Activated naive CD4-positive, alpha-beta T cell treated with anti-CD3 and anti-CD28 coated beads, Interleukin-2, amount 10 ng/mL, durations not matched to agents 7 days and 5 days (primary cell): ENCODE measurements around the gene LYRM4.
"Not testable (repeated sequence)": the region's sequence is repeated elsewhere in the genome, so short reads cannot be mapped to it uniquely, and the experiment has no call there.

Source experiments
- CTCF ChIA-PET: fragments of 350-600 bp; sonication (Branson Sonifier 250); formaldehyde crosslinking; loops from one replicate; lab custom pipeline; 2021; ENCODE audit warnings: antibody characterized with exemption; lab: Charles Lee
- DNase-seq: peaks from one replicate; pipeline ENCODE4 v3.0.0-alpha.2; 2020
- H3K27ac Mint-ChIP-seq: one replicate; pipeline ENCODE4 v1.8.0; 2021; ENCODE audit warnings: mild to moderate bottlenecking, moderate library complexity, mixed read lengths
- H3K27me3 Mint-ChIP-seq: one replicate; pipeline ENCODE4 v1.8.0; 2021; ENCODE audit warnings: mild to moderate bottlenecking, mixed read lengths
- H3K36me3 Mint-ChIP-seq: one replicate; pipeline ENCODE4 v1.8.0; 2021; ENCODE audit warnings: mixed read lengths
- H3K4me1 Mint-ChIP-seq: one replicate; pipeline ENCODE4 v1.8.0; 2021; ENCODE audit warnings: mixed read lengths
- H3K4me3 Mint-ChIP-seq: one replicate; pipeline ENCODE4 v1.8.0; 2021; ENCODE audit warnings: mild to moderate bottlenecking, moderate library complexity, mixed read lengths
- H3K9me3 Mint-ChIP-seq: one replicate; pipeline ENCODE4 v1.8.0; 2021; ENCODE audit warnings: mixed read lengths

Gene LYRM4

DNA sequence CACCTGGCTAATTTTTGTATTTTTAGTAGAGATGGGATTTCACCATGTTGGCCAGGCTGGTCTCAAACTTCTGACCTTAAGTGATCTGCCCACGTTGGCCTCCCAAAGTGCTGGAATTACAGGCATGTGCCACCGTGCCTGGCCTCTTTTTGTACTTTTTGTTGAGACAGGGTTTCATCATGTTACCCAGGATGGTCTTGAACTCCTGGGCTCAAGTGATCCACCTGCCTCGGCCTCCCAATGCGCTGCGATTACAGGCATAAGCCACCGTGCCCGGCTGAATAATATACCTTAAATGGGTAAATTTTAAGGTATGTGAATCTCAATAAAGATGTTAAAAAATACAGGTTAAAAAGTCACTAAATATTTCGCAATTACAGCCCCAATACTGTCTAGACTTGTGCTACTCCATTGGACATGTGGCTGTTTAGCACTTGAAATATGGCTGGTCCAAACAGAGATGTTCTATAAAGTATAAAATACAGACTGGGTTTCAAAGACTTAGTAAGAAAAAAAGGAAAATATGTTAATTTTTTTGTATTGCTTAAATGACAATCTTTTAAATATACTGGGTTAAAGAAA lies 133.6 kb downstream of the LYRM4 start:
- Mint-ChIP-seq H3K27me3 (no peaks in the 10 kb centered on the region), H3K27ac (no peak overlapping the region), H3K4me1 (peaks cover 2% of the 10 kb centered on the region), H3K4me3 (no peak overlapping the region), H3K36me3 (no peaks in the 10 kb centered on the region), H3K9me3 (no peaks in the 10 kb centered on the region)
- DNase-seq: no peak
- CTCF ChIA-PET: no interaction called here

- Mint-ChIP-seq H3K9me3 (no peaks in the 10 kb centered on the region), H3K27ac (no peak overlapping the region), H3K4me3 (no peak overlapping the region), H3K36me3 (no peaks in the 10 kb centered on the region), H3K27me3 (no peaks in the 10 kb centered on the region), H3K4me1 (peaks cover 2% of the 10 kb centered on the region)
- no peak for DNase-seq
- CTCF ChIA-PET: no interaction called here
Observed at GRCh38 chr6:5126214-5126613, 134.5 kb downstream of the LYRM4 start.

GRCh38 chr6:5125152-5126006 lies 135.4 kb downstream of the LYRM4 start:
- no peaks in the 10 kb centered on the region for H3K36me3 Mint-ChIP-seq
- CTCF ChIA-PET: no interaction called here
- peaks cover 2% of the 10 kb centered on the region for H3K4me1 Mint-ChIP-seq
- DNase-seq: no peak
- no peak overlapping the region for H3K27ac Mint-ChIP-seq
- no peak overlapping the region for H3K4me3 Mint-ChIP-seq
- no peaks in the 10 kb centered on the region for H3K27me3 Mint-ChIP-seq
- no peaks in the 10 kb centered on the region for H3K9me3 Mint-ChIP-seq

GRCh38 chr6:5124526-5124925 lies 136.2 kb downstream of the LYRM4 start:
- CTCF ChIA-PET: no interaction called here
- DNase-seq: no peak
- no peaks in the 10 kb centered on the region for H3K9me3 Mint-ChIP-seq

GRCh38 chr6:5123296-5124143 lies 137.2 kb downstream of the LYRM4 start:
- CTCF ChIA-PET: no interaction called here
- no peaks in the 10 kb centered on the region for H3K9me3 Mint-ChIP-seq
- H3K4me3 Mint-ChIP-seq: no peak overlapping the region
- H3K36me3 Mint-ChIP-seq: no peaks in the 10 kb centered on the region
- peaks cover 1% of the 10 kb centered on the region for H3K4me1 Mint-ChIP-seq
- no peak overlapping the region for H3K27ac Mint-ChIP-seq
- H3K27me3 Mint-ChIP-seq: no peaks in the 10 kb centered on the region
- DNase-seq: no peak

More at GRCh38 chr6:5124526-5124925, 136.2 kb downstream of the LYRM4 start:
- Mint-ChIP-seq H3K27ac (no peak overlapping the region), H3K27me3 (no peaks in the 10 kb centered on the region), H3K36me3 (no peaks in the 10 kb centered on the region), H3K4me1 (peaks cover 2% of the 10 kb centered on the region), H3K4me3 (no peak overlapping the region)

- Mint-ChIP-seq H3K4me1 (no peaks in the 10 kb centered on the region), H3K9me3 (no peaks in the 10 kb centered on the region), H3K27ac (no peak overlapping the region), H3K36me3 (no peaks in the 10 kb centered on the region), H3K4me3 (no peak overlapping the region), H3K27me3 (no peaks in the 10 kb centered on the region)
- DNase-seq: no peak
- CTCF ChIA-PET: no interaction called here
Observed at GRCh38 chr6:5122504-5123112, 138.1 kb downstream of the LYRM4 start.

DNA sequence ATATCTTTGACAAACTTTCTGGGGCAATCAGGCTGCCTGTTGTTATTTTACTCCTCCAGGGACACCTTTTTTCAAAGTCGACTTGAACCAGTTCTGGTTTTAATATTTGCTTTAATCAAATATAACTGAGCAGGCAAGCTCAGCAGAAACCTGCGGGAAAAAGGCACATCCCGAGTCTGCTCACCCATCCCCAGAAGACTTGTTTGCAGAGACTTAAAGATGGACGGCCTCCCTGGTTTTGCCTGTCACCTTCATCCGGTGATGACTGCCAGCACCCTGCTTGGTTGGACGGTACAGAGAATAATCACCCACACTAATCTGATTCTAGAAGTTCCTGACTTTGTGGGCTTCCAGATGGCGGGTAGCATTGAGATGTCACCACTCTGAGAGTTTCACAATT lies 138.8 kb downstream of the LYRM4 start:
- Mint-ChIP-seq H3K9me3 (no peaks in the 10 kb centered on the region), H3K27me3 (no peaks in the 10 kb centered on the region), H3K27ac (no peak overlapping the region), H3K4me3 (no peak overlapping the region), H3K36me3 (no peaks in the 10 kb centered on the region), H3K4me1 (no peaks in the 10 kb centered on the region)
- DNase-seq: no peak
- CTCF ChIA-PET: no interaction called here

DNA sequence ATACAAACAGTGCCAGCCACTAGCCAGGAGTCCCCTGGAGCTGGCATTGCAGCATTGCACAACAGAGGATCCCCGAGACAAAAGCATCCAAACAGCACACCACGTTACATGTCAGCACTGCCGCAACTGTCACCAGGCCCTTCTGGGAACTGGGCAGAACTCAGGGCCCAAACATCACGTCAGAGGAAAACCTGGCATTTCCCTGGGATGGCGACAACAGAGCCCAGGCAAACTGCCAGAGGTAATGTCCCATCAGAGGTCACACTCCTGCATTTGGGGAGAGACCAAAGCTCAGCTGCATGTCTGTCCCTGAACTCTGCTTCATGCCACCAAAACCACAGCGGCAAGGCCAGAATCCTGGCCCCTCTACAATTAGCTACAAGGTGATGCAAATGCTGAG lies 139.3 kb downstream of the LYRM4 start:
- no peaks in the 10 kb centered on the region for H3K4me1 Mint-ChIP-seq
- CTCF ChIA-PET: interaction anchor here (1.3 kb wide), 1 partner anchor 22 kb away, joined by 4 read pairs; no protein-coding TSS in a partner anchor
- no peaks in the 10 kb centered on the region for H3K9me3 Mint-ChIP-seq
- DNase-seq: no peak
- no peaks in the 10 kb centered on the region for H3K36me3 Mint-ChIP-seq
- H3K27me3 Mint-ChIP-seq: no peaks in the 10 kb centered on the region
- no peak overlapping the region for H3K4me3 Mint-ChIP-seq
- no peak overlapping the region for H3K27ac Mint-ChIP-seq

GRCh38 chr6:5120543-5120942 lies 140.2 kb downstream of the LYRM4 start:
- not testable (repeated sequence) for H3K27ac Mint-ChIP-seq, H3K4me3 Mint-ChIP-seq, H3K4me1 Mint-ChIP-seq, H3K27me3 Mint-ChIP-seq, DNase-seq, H3K9me3 Mint-ChIP-seq, H3K36me3 Mint-ChIP-seq
- CTCF ChIA-PET: interaction anchor here (1.3 kb wide), 1 partner anchor 23 kb away, joined by 4 read pairs; no protein-coding TSS in a partner anchor

- Mint-ChIP-seq H3K9me3 (no peaks in the 10 kb centered on the region), H3K4me1 (no peaks in the 10 kb centered on the region), H3K36me3 (no peaks in the 10 kb centered on the region), H3K27ac (no peak overlapping the region), H3K4me3 (no peak overlapping the region), H3K27me3 (no peaks in the 10 kb centered on the region)
- DNase-seq: no peak
- CTCF ChIA-PET: interaction anchor here (0.6 kb wide), 1 partner anchor 219 kb away, joined by 3 read pairs; no protein-coding TSS in a partner anchor
Observed at GRCh38 chr6:5120011-5120410, 140.7 kb downstream of the LYRM4 start.

GRCh38 chr6:5119090-5119951 lies 141.4 kb downstream of the LYRM4 start:
- no peak overlapping the region for H3K27ac Mint-ChIP-seq
- no peaks in the 10 kb centered on the region for H3K27me3 Mint-ChIP-seq
- CTCF ChIA-PET: interaction anchor here (0.6 kb wide), 1 partner anchor 218 kb away, joined by 3 read pairs; no protein-coding TSS in a partner anchor
- H3K36me3 Mint-ChIP-seq: no peaks in the 10 kb centered on the region
- no peaks in the 10 kb centered on the region for H3K4me1 Mint-ChIP-seq
- DNase-seq: no peak
- no peaks in the 10 kb centered on the region for H3K9me3 Mint-ChIP-seq
- no peak overlapping the region for H3K4me3 Mint-ChIP-seq

DNA sequence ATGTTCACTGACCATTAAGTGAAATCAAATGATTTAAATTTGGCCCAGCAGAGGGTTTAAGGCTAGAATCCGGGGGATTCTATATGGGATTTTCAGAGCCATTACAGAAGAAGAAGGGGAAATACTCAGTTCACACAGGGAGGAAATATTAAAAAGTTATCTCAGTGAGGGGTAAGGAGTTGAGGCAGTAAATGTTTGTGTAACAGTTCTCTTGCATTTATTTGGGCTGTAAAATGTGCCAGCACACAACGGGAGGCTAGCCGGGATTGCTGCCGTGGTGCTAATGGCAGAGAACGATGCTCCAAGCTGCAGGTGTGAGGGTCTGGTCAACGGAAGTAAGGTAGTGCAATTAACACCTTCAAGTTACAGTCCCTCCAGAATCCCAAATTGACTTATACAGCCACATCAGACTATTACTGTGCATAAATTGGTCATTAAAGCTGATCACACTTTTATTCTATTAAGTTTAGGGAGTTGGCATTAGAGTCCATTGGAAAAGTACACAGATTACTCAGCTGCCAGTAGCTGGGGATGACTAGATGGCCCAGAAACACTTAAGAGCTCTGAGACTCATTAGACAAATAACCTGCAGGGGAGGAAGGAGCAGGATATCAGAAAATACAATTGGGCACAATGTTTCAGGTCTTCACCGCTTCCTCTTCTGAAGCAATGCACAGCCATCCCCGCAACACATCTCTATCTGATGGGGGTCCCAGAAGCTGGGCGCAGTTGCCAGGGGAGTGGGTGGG lies 144.3 kb downstream of the LYRM4 start:
- no peak overlapping the region for H3K27ac Mint-ChIP-seq
- H3K9me3 Mint-ChIP-seq: no peaks in the 10 kb centered on the region
- no peak for DNase-seq
- H3K27me3 Mint-ChIP-seq: no peaks in the 10 kb centered on the region
- H3K36me3 Mint-ChIP-seq: no peaks in the 10 kb centered on the region
- H3K4me1 Mint-ChIP-seq: no peaks in the 10 kb centered on the region
- H3K4me3 Mint-ChIP-seq: no peak overlapping the region
- CTCF ChIA-PET: no interaction called here

DNA sequence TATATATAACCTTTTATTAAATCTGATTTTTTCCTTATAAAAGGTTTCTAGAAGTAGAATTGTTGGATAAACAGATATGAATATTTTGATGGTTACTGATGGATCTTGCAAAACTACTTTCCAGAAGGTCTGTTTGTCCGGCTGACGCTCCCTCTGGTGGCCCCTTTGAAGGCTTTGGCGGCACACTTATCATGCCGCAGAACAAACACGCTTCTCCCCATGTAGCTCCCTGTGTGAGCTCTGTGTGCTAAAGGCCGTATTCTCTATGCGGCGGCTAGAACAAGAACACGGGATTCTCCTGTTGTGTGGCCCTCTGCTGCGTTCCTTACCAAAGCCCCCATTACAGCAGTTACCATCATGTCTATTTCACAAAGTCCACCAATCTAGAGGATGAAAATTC lies 145.6 kb downstream of the LYRM4 start:
- Mint-ChIP-seq H3K4me1 (no peaks in the 10 kb centered on the region), H3K4me3 (no peak overlapping the region), H3K36me3 (no peaks in the 10 kb centered on the region), H3K27me3 (no peaks in the 10 kb centered on the region), H3K9me3 (no peaks in the 10 kb centered on the region), H3K27ac (no peak overlapping the region)
- CTCF ChIA-PET: no interaction called here
- DNase-seq: no peak
